SK-N-DZ (cell line): Measurements from ENCODE around the gene ALG14. TPM values are rescaled to one million over a fixed set of nuclear protein-coding genes. Genes with fewer than 3 reads are reported as not detected.
"Not testable (repeated sequence)": the region's sequence is repeated elsewhere in the genome, so short reads cannot be mapped to it uniquely, and the experiment has no call there.

Source experiments
- DNase-seq: peaks from one replicate; pipeline ENCODE4 v3.0.0-alpha.2; 2015; ENCODE audit warnings: low spot score
- polyA plus RNA-seq, 2 experiments: library from polyadenylated mRNA; depleted of rRNA; stranded (reverse); fragments of >200 nt; gene quantifications; 2 replicates each; pipeline ENCODE4 v1.2.3, GENCODE V29; 2014

Gene ALG14
- polyA plus RNA-seq (2014; cell fraction: cytosol; rRNA removed), result 1.5 and 2.0 TPM in 2 replicates
- polyA plus RNA-seq (2014; cell fraction: nucleus; rRNA removed), result 0.70 and 1.1 TPM in 2 replicates

GRCh38 chr1:95072532-95073419, at the start of gene ALG14:
ALG14 (minus strand) TSS chr1:95072951; CDS start chr1:95072898, 53 bp downstream.
- peak; percentile 95 for DNase-seq

DNA sequence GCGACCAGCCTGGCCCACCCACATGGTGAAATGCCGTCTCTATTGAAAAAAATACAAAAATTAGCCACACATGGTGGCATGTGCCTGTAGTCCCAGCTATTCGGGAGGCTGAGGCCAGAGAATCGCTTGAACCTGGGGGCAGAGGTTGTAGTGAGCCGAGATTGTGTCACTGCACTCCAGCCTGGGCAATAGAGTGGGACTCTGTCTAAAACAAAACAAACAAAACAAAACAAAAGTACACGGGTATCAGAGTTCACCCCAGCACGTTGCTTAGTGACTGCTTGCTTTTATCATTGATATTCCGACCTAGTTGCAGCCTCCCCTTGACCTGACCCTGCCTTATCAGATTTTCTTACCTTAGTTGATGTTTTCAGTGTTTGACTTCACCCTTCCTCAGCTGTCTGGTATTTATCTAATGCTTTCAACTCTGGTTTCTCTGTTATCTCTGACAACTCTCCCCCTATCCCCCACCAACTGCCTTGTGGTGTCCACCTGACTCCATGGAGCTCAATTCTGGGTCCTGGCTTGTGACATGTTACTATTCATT, 49.5 kb upstream of the ALG14 start:
- DNase-seq, result peak; percentile 83

- DNase-seq, result no peak
Measured at GRCh38 chr1:95119273-95119672, 46.5 kb upstream of the ALG14 start.

DNA sequence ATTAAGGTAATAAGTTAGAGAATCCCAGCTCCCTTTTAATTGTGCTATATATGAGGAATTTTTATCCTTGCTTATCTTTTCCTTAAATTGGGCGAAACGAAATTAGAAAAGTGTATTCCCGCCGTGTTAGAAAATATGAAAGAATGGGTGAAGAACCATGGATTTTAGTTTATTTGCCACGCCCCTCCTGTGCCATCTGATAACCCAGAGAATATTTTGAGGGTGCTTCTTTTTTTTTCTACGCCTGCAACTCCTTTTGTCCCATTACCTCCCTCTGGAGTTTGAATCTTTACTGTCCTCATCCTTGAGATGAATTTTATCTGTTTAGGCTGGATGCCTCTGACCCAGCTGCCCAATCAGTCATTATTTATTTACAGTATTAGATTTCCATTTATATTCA, 46.0 kb upstream of the ALG14 start:
- no peak for DNase-seq

DNA sequence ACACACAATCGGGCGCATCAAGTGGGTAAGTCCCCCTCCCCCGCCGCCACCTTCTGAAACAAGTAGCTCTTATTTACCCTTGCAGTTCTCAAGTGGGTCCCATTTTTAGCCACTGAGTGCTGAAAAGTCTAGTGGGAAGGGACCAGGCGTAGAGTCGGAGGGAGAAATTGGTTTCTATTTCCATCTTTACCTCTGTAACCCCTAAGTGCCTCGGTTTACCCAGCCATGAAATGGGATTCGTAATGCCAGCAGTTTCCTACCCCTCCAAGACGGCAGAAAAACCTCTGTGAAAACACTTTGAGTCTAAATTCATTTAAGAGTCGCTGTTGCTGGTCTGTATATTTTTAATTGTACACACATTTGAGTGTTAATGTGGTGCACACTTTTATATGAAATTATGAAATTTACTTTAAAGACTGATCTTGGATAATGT, 45.3 kb upstream of the ALG14 start:
- DNase-seq, result no peak

- peak; percentile 70 for DNase-seq
Measured at GRCh38 chr1:95117207-95118066, 44.7 kb upstream of the ALG14 start, which contains the start of gene TLCD4. TLCD4 (plus strand) TSS chr1:95117355; CDS start chr1:95143902, 26,547 bp downstream.

GRCh38 chr1:95116580-95117206, 43.9 kb upstream of the ALG14 start:
- DNase-seq, result peak; percentile 83

- no peak for DNase-seq
Measured at GRCh38 chr1:95115708-95116137, 43.0 kb upstream of the ALG14 start.

- no peak for DNase-seq
Measured at GRCh38 chr1:95113684-95114083, 40.9 kb upstream of the ALG14 start.

GRCh38 chr1:95111014-95111413, 38.3 kb upstream of the ALG14 start:
- DNase-seq, result no peak

DNA sequence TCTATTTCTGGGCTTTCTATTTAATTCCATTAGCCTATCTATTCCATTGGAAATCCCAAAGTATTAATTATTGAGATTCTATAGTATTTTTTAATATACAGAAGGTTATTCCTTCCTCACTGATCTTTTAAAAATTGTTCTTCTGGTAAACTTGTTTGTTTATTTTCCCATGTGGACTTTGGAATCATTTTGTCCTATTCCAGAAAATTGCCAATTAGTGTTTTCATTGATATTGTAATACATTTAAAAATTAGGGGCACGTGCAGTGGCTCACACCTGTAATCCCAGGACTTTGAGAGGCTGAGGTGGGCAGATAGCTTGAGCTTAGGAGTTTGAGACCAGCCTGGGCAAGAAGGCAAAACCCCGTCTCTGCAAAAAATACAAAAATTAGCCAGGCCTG, 36.0 kb upstream of the ALG14 start:
- no peak for DNase-seq

DNA sequence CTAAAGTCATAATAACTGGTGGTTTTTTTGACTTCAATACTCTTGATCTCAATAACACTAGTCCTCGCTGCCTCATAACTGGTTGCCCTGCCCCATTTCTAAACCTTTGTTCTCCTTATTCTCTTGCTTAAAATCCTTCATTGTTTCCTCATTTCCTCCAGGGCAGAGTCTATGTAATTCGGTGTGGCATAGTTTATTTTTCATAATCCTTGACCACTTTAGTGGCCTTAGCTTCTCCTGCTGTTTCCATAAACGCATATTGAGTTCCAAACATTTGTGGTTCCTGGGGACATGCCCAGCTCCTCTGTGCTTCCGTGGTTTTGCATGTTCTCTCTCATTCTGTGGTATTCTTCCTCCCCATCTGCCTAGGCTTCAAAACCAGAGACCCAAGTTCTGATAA, 25.4 kb upstream of the ALG14 start:
- DNase-seq, result no peak

DNA sequence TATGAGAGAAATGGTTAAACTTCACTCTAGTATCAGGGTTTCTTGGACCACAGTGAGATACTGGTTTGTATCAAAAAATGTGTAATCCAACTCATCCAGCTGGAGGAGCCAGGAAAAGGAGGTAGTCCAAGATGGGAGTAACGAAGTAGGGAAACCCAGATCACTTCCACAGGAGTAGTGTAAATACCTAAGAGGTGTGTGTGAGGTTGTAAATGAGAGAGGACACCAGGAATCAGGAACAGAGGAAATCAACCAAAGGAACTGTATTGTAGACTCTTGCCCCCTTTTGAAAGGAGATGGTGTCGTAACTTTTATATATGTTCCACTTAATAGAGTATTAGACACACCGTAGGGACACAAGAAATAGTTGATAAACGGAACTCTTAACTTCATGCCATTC, 24.7 kb upstream of the ALG14 start:
- no peak for DNase-seq

GRCh38 chr1:95096218-95096841, 23.6 kb upstream of the ALG14 start:
- DNase-seq, result no peak

DNA sequence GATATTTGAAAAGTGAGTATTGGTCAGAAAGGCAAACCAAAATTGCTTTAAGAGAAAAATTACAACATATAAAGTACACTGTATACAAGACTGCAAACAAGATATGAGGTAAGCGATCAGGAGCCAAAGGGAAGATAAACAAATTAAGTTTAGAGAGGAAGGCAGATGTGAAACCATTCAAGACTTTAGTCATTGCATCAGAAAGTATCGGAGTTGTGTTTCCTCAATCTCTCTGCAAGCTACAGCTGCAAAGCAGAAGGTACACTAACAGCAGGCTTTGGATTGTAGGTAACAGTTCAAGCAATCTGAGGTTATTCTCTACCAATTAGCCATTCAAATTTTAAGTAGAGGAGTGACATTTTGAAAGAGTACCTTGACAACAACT, 23.1 kb upstream of the ALG14 start:
- DNase-seq, result no peak

- DNase-seq, result no peak
Measured at GRCh38 chr1:95094923-95095322, 22.2 kb upstream of the ALG14 start.

DNA sequence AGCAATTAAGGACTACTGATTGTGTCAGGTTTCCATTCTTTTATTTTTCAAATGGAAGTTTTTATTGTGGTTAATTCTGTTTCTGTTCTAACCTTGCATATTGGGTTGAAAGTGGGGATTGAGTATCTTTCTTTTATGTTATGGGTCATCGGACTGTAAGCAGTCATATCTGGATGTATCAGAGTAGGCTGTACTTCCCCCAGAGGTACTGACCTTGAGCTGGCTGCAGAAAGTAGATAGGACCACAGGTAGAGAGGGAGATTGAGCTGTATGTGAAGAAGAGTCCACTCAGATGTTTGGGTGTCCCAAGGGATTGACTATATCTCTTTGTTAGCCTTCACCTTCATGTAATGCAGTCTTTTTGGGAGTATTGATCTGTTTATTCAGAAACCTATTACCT, 20.5 kb upstream of the ALG14 start:
- DNase-seq, result no peak

GRCh38 chr1:95092891-95093290, 20.1 kb upstream of the ALG14 start:
- DNase-seq, result not testable (repeated sequence)

- not testable (repeated sequence) for DNase-seq
Measured at GRCh38 chr1:95091290-95091689, 18.5 kb upstream of the ALG14 start.

DNA sequence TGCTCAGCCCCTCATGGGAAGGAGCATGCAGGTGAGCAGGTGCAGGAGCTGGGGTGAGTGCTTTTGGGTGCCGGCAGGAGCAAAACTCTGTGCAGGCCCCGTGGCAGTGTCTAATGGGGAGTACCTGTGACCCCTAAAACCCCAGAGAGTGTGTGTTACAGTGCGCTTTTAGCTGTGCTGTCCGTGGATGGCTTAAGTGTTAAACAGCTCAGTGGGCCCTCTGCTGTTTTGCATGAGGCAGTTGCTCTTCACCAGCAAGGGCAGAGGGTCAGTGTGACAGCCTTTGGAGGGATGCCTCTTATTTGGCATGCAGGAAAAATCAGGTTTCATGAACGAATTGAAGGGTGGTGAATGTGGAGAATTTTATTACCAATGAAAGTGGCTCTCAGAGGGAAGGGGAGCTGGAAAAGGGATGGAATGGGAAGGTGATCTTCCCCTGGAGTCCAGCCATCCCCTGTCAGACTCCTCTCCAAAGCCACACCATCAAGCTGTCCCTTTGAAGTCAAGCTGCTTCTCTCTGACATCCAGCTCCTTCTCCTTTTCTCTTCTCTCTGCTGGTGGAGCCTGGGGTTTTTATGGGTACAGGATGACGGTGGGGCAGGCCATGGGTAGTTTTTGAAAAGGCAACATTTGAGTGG, 17.0 kb upstream of the ALG14 start:
- DNase-seq, result no peak
